Amygdala (tissue), 56 donors: ENCODE data around the gene C11orf68.
A peak's percentile ranks its signal among the peaks of the same experiment; 100 is the strongest.

Experiments used
- DNase-seq, 56 donors: peaks; one replicate each; lab custom pipeline; 2025; lab: John Stamatoyannopoulos, UW

Gene C11orf68

GRCh38 chr11:65879617-65880016, 39.2 kb downstream of the C11orf68 start, which contains the start of gene CTSW:
CTSW (plus strand) TSS chr11:65879837; CDS start chr11:65879855, 18 bp downstream.
- DNase-seq, result no peak

DNA sequence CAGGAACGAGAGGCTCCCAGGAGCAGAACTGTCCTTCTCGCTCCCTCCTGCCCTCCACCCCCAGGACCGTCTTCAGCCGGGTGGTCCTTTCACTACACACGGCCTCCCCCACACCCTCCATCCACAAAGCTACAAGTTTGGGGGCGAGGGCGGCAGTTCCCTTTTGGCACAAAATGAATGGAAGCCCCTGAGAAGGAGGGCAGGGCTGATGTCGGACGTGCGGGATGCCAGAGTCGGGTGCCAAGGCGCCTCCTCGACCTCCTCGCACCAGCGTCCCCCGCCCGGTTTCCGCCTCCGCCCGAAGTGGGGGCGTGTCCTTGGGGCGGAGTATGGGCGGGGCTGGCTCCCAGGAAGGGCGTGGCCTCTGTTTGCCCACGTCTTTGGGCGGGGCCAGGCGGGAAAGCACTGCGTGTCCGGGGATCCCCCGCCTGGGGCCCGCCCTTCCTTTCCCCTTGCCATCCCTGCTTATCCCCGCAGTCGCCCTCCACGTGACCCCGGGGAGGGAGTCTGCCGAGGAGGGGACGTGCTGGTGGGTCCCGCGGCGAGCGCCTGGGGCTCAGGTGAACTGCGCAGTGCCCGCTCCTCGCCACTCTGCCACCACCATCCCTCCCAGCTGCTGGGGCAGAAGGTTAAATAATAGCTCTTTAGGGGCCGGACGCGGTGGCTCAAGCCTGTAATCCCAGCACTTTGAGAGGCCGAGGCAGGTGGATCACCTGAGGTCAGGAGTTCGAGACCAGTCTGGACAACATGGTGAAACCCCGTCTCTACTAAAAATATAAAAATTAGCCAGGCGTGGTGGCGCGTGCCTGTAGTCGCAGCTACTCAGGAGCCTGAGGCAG, 45.3 kb downstream of the C11orf68 start:
- DNase-seq, result peak in 55 of 56 donors; percentile 30 to 96 (median 82)

GRCh38 chr11:65872586-65873317, 46.1 kb downstream of the C11orf68 start, which contains the start of gene EFEMP2:
EFEMP2 (minus strand) TSS chr11:65872800; CDS start chr11:65872354, 446 bp downstream.
- peak in 5 of 56 donors; percentile 23 to 52 (median 42) for DNase-seq

DNA sequence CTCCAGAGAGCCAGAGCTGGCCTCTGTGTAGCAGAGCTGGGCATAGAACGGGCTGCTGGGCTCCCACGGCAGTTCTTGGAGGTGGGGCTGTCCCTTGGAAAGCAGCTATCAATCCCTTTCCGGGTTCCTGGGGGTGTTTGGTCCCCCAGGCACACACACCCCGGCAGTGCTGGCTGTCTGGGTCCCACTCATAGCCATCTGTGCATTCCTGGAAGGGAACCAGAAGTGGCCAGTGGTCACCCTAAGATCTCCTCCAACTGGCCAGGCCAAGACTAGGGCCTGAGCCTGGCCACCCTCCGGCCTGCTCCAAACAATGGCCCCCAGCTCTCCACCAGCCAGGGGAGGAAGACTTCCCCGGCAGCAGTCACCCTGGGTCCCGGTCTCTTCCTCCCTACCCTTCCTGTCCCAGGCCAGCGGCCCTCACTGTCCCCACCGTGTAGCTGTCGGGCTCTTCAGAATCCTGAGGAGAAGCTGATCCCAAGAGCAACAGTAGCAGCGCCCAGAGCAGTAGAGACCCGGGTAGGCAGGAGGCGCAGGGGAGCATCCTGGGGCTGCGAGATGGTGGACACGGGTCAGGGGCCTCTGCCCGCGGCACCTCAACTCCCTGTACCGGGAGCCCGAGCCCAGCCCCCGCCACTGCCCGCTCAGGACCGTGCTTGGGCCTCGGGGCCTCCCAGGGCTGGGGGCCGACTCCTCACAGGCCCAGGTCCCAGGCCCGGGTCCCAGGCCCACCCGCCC, 46.9 kb downstream of the C11orf68 start:
- peak in 3 of 56 donors; percentile 4 to 52 (median 43) for DNase-seq

DNA sequence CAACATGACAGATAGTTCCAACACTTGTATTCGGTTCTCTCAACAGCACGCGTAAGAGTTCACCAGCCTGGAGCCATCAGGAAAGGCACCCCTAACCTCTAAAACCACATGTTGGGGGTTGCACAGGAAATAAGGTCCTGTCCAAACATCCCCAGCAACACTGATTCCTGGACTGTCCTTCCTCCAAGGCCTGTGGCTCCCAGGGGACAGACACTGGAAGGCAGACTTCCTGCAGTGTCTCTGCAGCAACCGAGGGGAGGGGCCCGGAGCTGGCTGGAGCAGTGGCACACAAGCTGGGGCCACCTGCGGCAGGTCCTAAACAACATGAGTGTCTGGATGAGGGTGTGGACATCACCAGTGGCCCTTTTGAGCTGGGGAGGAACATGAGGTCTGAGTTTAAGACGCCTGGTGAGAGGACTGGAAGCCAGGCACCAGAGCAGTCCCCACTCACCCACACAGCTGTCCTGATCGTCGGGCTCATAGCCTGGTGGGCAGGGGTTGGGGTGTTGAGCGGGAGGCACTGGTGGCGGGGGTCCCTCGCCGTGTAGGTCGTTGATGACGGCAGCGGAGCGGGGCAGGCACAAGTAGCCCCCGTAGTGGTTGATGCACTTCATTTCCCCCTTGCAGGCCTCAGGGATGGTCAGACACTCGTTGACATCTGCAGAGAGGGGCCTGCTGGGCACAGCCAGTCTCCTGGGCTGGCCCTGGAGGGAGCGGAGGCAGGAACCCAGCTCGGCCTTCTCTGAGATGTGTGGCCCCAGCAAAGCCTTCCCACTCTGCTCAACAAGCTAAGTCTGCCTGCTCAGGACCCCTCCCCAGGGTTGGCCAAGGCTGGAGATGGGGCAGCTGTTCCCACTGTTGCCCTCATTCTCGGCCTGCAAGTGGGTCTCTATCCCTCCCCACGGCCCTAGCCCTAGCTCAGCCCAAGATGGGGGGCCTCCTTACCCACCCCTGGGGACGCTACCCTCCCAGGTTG, 47.9 kb downstream of the C11orf68 start:
- no peak for DNase-seq

DNA sequence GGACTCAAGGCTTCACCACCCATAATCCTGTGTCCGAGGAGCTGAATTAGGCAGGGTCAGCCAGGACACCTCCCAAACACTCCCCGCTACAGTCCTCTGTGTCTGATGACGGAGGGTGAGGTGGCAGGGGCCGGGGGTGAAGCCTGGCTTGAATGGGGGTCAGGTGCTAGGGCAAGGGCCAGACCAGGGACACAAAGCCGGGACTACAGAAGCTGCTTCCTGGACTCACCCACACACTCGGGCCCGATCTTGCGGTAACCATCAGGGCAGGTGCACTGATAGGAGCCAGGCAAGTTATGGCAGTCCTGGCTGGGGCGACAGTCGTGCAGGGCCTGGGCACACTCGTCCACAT, 48.6 kb downstream of the C11orf68 start:
- DNase-seq, result no peak

- no peak for DNase-seq
Measured at GRCh38 chr11:65869643-65870306, 49.1 kb downstream of the C11orf68 start.

- no peak for DNase-seq
Measured at GRCh38 chr11:65868907-65869306, 50.0 kb downstream of the C11orf68 start.

- peak in 23 of 56 donors; percentile 2 to 77 (median 32) for DNase-seq
Measured at GRCh38 chr11:65868076-65868667, 50.7 kb downstream of the C11orf68 start.

DNA sequence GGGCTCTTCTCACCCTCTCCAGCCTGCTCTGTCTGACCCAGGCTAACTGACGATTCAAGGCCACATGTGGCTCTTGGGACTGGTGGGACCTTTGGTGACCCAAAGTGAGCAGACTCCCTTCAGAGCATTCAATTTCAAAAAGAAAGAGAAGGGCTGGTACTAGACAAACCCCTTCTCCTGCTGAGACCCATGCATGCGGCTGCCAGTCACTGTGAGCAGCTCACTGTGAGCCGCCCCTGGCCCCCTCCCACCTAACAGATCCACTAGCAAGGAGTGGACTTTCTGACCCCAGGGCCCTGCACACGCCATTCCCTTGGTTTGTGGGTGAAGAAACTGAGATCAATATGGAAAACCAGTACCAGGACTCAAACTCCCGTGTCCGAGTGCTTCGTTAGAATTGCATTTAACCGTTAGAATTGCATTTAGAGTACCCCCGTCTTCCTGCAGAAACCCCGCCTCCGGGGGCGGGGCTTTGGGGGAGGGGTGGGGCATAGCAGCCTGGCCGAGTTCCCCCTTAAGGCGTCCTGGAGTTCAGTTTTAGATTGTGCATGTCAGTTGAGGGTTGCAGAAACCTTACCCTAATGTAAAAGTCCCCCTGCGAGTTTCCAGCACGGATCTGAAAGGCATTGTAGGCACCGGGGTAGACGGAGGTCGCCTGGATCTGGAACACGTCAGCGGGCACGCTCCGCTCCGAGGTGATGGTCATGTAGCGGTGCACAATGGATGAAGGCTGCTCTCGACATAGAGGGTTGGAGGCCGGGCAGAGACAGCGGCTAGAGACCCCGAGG, 51.4 kb downstream of the C11orf68 start:
- no peak for DNase-seq
